SU-DHL-6 (cell line): Measurements from ENCODE around the gene ZNF605.

Experiments used
- H2AFZ ChIP-seq: fragments of 200-600 bp; sonication (generic); 2 replicates; pipeline ENCODE4 v1.6.1; 2014; ENCODE audit warnings: low read depth, mild to moderate bottlenecking, moderate library complexity, mixed read lengths, antibody characterized with exemption, low read length; ENCODE audit not compliant: severe bottlenecking
- H3F3A ChIP-seq: fragments of 200-600 bp; shearing (Covaris generic); 2 replicates; pipeline ENCODE4 v1.6.0; 2016; ENCODE audit warnings: antibody characterized with exemption, mild to moderate bottlenecking; ENCODE audit not compliant: insufficient read depth
- H3K27ac ChIP-seq: fragments of 200-600 bp; sonication (generic); 2 replicates; pipeline ENCODE4 v1.5.1; 2016; ENCODE audit warnings: low read depth, mild to moderate bottlenecking, low read length, moderate library complexity, mixed read lengths
- H3K27me3 ChIP-seq: fragments of 200-600 bp; sonication (generic), shearing (Covaris generic); 2 replicates; pipeline ENCODE4 v1.6.0; 2014; ENCODE audit warnings: mild to moderate bottlenecking, low read length
- H3K36me3 ChIP-seq: fragments of 200-600 bp; sonication (generic); 2 replicates; pipeline ENCODE4 v1.6.1; 2014; ENCODE audit warnings: mild to moderate bottlenecking, low read length, mixed read lengths
- H3K4me2 ChIP-seq: fragments of 300-600, 200-600 bp; shearing (Covaris generic), sonication (generic); 2 replicates; pipeline ENCODE4 v1.6.0; 2014; ENCODE audit warnings: low read length, low read depth, mild to moderate bottlenecking; ENCODE audit not compliant: poor library complexity, severe bottlenecking
- H3K4me3 ChIP-seq: fragments of 200-600 bp; sonication (generic); 2 replicates; pipeline ENCODE4 v1.5.1; 2014; ENCODE audit warnings: antibody characterized with exemption, low read length, mild to moderate bottlenecking, mixed read lengths; ENCODE audit not compliant: insufficient read depth, poor library complexity, severe bottlenecking
- H3K79me2 ChIP-seq: fragments of 200-600 bp; sonication (generic); 2 replicates; pipeline ENCODE4 v1.6.1; 2014; ENCODE audit warnings: mild to moderate bottlenecking, low read length, moderate library complexity; ENCODE audit not compliant: insufficient read depth
- H3K9ac ChIP-seq: fragments of 200-600 bp; sonication (generic); 2 replicates; pipeline ENCODE4 v1.7.0; 2014; ENCODE audit warnings: mild to moderate bottlenecking, low read length
- H3K9me2 ChIP-seq: fragments of 200-600 bp; sonication (generic); replicated peaks from 2 replicates; pipeline ENCODE4 v1.6.1; 2014; ENCODE audit warnings: low read length; ENCODE audit not compliant: insufficient read depth
- H3K9me3 ChIP-seq: fragments of 200-600 bp; sonication (generic); 2 replicates; pipeline ENCODE4 v1.6.1; 2014; ENCODE audit warnings: low read length, mixed read lengths; ENCODE audit not compliant: insufficient read depth
- H4K20me1 ChIP-seq: fragments of 200-600 bp; sonication (generic); 2 replicates; pipeline ENCODE4 v1.6.1; 2014; ENCODE audit warnings: low read depth, mild to moderate bottlenecking, antibody characterized with exemption, low read length, moderate library complexity, mixed read lengths
- CTCF ChIP-seq: fragments of 200-600 bp; sonication (generic); IDR thresholded peaks from one replicate; pipeline ENCODE4 v1.5.1; 2017; ENCODE audit warnings: antibody characterized with exemption, mild to moderate bottlenecking, low read length, moderate library complexity; ENCODE audit not compliant: insufficient read depth, poor library complexity, severe bottlenecking
- EZH2phosphoT487 ChIP-seq: fragments of 200-600 bp; sonication (generic), shearing (Covaris generic); conservative IDR thresholded peaks from 2 replicates; pipeline ENCODE4 v1.6.1; 2018; ENCODE audit warnings: mild to moderate bottlenecking, antibody characterized with exemption, low read length, moderate library complexity, mixed read lengths

Gene ZNF605

DNA sequence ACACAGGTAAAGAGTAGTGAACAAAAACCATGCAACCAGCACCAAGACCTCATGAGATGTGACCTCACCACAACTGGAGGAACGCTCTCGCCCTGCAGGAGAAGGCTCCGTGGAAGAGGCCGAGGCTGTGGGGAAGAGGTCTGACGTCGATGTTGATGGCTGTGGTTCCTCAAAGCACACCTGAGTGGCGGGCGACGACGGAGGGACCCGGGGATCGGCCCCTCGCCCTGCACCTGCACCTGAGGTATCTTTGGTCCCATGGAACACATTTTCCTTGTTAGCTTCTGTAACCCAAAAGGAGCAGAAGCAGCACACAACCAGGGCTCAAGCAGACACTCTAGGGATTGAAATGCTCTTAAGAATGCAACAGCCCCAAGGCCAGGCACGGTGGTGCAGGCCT lies 86.6 kb downstream of the ZNF605 start:
- no peak overlapping the region for H3K4me2 ChIP-seq
- peaks cover 5% of the 10 kb centered on the region; the same call in 1 of the 2 replicates for H3K9me3 ChIP-seq
- H3F3A ChIP-seq = no peaks in the 10 kb centered on the region
- no peaks in the 10 kb centered on the region for H3K27me3 ChIP-seq
- H3K9ac ChIP-seq = no peak overlapping the region
- H2AFZ ChIP-seq = no peak overlapping the region
- H4K20me1 ChIP-seq = no peaks in the 10 kb centered on the region
- no peaks in the 10 kb centered on the region for H3K9me2 ChIP-seq
- H3K27ac ChIP-seq = no peak overlapping the region
- H3K79me2 ChIP-seq = no peaks in the 10 kb centered on the region
- no peak overlapping the region for H3K4me3 ChIP-seq
- TF ChIP-seq EZH2phosphoT487 = no peak
- TF ChIP-seq CTCF = no peak
- H3K36me3 ChIP-seq = no peaks in the 10 kb centered on the region
